Uterus (tissue), 4 donors: Measurements from ENCODE around the gene SMAD3. TPM values are rescaled to one million over a fixed set of nuclear protein-coding genes. Genes with fewer than 3 reads are reported as not detected.
A peak's percentile ranks its signal among the peaks of the same experiment; 100 is the strongest.

Experiments
- DNase-seq, 2 donors: peaks; one replicate each; pipeline ENCODE4 v3.0.0-alpha.2; 2019 to 2020
- H3K27ac ChIP-seq, 2 donors: fragments of 200-600 bp; sonication (generic); 1 replicate in 1 of 2; 2 replicates in 1 of 2; pipeline ENCODE4 v1.5.1; 2016 to 2018
- H3K27me3 ChIP-seq, 2 donors: fragments of 200-600 bp; sonication (generic); one replicate each; pipeline ENCODE4 v1.5.1; 2018 to 2019; ENCODE audit warnings: control low read depth in 1 of 2
- H3K36me3 ChIP-seq, 2 donors: fragments of 200-600 bp; sonication (generic); one replicate each; pipeline ENCODE4 v1.5.1; 2019; ENCODE audit warnings: control low read depth in 1 of 2
- H3K4me1 ChIP-seq, 2 donors: fragments of 200-600 bp; sonication (generic); one replicate each; pipeline ENCODE4 v1.5.1; 2018 to 2019; ENCODE audit warnings: control low read depth in 1 of 2
- H3K4me3 ChIP-seq, 2 donors: fragments of 200-600 bp; sonication (generic); 1 replicate in 1 of 2; 2 replicates in 1 of 2; pipeline ENCODE4 v1.5.1; 2018 to 2019; ENCODE audit warnings: mild to moderate bottlenecking in 1 of 2
- H3K9me3 ChIP-seq, 2 donors: fragments of 200-600 bp; sonication (generic); one replicate each; pipeline ENCODE4 v1.5.1; 2019; ENCODE audit warnings: control low read depth in 1 of 2
- POLR2A ChIP-seq, 2 donors: fragments of 450-650 bp; IDR thresholded peaks; one replicate each; pipeline ENCODE4 v1.6.1; 2016; ENCODE audit warnings: antibody characterized with exemption in 2 of 2, mild to moderate bottlenecking in 1 of 2, moderate library complexity in 1 of 2
- intact Hi-C: fragments of 100-400 bp; cut with DNase I; formaldehyde crosslinking; loops from one replicate; pipeline ENCODE4 v1.15.1; 2023; ENCODE audit warnings: low total_unique reads
- total RNA-seq, 4 donors: library from RNA; depleted of rRNA in 3 of 4; stranded (reverse); fragments of >200 nt in 3 of 4; gene quantifications; one replicate each; pipeline versions ENCODE4 v1.1.0 to v1.2.4, GENCODE V29; 2014 to 2023
- TF ChIP-seq, protein P1 (sequence below), 4 experiments: fragments of 200-600 bp in 2 of 4; fragments of 450-650 bp in 2 of 4; sonication (generic) in 2 of 4; IDR thresholded peaks; one replicate each; pipeline ENCODE4 v1.5.1; 2016 to 2019; ENCODE audit warnings: antibody characterized with exemption in 4 of 4, mild to moderate bottlenecking in 2 of 4, moderate library complexity in 1 of 4
- donor health status: DM: yes; HTN: yes; CAD: no.

The SMAD3 gene
- total RNA-seq, 4 donors from 2014 or later: 14.3 to 66.9 (median 32.3) TPM

DNA sequence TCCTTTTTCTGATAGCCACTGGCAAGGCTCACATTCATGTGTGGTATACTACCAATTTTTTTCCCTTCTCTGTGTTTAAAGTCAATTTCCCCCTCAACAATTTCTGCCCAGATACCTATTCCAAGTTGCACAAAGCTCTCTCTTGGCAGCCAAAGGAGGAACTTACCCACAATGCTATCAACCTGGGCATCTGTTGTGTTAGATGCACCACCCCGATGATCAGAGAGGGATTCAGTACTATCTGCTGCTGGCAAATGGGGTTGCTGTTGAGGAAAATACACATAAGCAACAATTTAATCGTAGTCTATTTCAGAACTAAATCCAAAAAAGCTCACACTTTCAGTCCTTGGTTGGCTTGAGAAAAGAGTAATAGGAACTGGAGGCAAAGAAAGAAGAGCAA, 143.0 kb downstream of the SMAD3 start:
- peak overlapping the region; percentile 12 to 33 for H3K27ac ChIP-seq
- no peaks in the 10 kb centered on the region for H3K27me3 ChIP-seq
- TF ChIP-seq, protein P1, sequence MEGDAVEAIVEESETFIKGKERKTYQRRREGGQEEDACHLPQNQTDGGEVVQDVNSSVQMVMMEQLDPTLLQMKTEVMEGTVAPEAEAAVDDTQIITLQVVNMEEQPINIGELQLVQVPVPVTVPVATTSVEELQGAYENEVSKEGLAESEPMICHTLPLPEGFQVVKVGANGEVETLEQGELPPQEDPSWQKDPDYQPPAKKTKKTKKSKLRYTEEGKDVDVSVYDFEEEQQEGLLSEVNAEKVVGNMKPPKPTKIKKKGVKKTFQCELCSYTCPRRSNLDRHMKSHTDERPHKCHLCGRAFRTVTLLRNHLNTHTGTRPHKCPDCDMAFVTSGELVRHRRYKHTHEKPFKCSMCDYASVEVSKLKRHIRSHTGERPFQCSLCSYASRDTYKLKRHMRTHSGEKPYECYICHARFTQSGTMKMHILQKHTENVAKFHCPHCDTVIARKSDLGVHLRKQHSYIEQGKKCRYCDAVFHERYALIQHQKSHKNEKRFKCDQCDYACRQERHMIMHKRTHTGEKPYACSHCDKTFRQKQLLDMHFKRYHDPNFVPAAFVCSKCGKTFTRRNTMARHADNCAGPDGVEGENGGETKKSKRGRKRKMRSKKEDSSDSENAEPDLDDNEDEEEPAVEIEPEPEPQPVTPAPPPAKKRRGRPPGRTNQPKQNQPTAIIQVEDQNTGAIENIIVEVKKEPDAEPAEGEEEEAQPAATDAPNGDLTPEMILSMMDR (IDR thresholded peaks at IDR 0.05): no peak
- no peak for TF ChIP-seq POLR2A (IDR thresholded peaks at IDR 0.05)
- H3K4me1 ChIP-seq: peaks cover 0 to 10% of the 10 kb centered on the region in 2 donors
- no peak for DNase-seq
- intact Hi-C loops: no loop called here
- no peaks in the 10 kb centered on the region for H3K9me3 ChIP-seq
- H3K36me3 ChIP-seq: no peaks in the 10 kb centered on the region
- H3K4me3 ChIP-seq: no peak overlapping the region

DNA sequence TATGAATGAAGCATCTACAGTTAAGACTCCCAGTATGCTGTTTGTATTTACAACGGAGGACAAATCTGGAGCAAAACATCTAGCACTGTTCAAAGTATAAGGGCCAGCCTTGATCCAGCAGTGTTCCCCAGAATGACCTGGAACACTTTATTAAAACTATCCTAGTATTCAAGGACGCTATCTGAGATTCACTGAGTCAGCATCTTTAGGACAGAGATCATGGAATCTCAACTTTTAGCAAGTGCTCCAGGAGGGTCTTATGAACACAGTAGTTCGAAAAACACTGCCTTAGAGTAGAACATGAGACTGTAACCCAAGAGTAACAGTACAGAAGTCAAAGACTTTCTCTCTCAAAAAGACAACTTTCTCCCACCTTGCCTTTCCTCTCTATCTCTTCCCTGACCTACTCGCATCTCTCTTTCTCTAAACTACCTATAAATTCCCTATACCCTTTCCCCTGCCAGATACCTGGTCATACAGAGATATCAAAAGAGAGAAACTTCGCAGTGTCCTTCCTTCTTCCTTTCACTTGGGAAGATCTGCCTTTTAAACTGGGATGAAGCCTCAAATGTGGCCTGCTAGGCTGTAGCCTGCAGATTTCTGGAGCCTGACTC, 145.3 kb downstream of the SMAD3 start:
- TF ChIP-seq POLR2A (IDR thresholded peaks at IDR 0.05): no peak
- TF ChIP-seq, protein P1 (IDR thresholded peaks at IDR 0.05): no peak
- DNase-seq: no peak
- Histone ChIP-seq H3K9me3 (no peaks in the 10 kb centered on the region), H3K27me3 (no peaks in the 10 kb centered on the region), H3K4me3 (no peak overlapping the region), H3K27ac (no peak overlapping the region), H3K4me1 (peaks cover 0 to 10% of the 10 kb centered on the region in 2 donors), H3K36me3 (no peaks in the 10 kb centered on the region)
- intact Hi-C loops: no loop called here

DNA sequence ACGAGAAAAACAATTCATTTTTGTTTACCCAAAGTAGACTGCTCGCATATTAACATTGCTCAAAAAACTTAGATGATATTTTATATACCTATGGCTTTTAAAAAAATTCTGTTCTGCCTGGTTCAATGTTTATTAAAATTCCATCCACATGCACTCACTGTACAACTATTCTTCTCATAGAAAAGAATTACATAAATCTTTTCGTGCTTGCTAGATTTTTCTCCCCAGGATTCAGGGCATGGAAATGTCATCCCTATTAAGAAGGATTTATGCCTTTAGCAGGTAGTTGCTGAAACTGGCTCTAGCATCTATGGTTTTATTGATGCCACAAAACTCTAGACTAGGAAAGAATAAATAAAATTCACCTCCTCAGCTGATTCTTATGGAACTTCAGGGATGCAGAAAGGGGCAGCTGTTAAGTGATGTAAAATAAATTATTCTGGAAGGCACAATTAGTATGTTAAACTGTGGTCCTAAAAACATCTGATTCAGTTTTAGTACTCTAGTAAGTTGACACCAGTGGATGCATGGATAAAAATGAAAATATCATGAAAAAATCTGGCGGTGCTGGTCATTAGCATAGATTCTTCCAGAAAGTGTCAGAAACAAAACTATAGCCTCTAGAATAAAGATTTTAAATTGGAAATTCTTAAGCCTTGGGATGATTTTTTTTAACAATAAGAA, 147.4 kb downstream of the SMAD3 start:
- no peak for TF ChIP-seq POLR2A (IDR thresholded peaks at IDR 0.05)
- TF ChIP-seq, protein P1 (IDR thresholded peaks at IDR 0.05): no peak
- Histone ChIP-seq H3K36me3 (no peaks in the 10 kb centered on the region), H3K4me3 (no peak overlapping the region), H3K27me3 (no peaks in the 10 kb centered on the region), H3K9me3 (no peaks in the 10 kb centered on the region), H3K27ac (no peak overlapping the region), H3K4me1 (peaks cover 0 to 3% of the 10 kb centered on the region in 2 donors)
- no peak for DNase-seq
- intact Hi-C loops: no loop called here

DNA sequence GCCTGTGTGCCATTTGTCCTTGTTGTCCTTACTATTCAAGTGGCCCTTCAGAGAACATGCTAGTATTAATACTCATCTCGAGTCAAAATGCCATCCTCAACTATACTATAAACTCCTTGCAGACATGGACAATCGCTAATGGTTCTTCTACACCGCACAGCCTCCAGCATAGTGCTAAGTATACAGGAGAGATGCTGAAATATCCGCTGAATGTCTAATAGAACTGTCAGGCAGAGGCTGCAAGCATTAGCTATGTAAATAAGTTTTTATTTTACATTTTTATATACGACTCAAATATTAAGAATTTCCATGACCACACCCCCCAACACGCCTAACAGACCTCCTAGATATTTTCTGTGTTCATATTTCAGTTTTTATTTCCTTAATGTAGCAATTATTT, 149.7 kb downstream of the SMAD3 start:
- TF ChIP-seq, protein P1 (IDR thresholded peaks at IDR 0.05): no peak
- TF ChIP-seq POLR2A (IDR thresholded peaks at IDR 0.05): no peak
- DNase-seq: no peak
- Histone ChIP-seq H3K9me3 (no peaks in the 10 kb centered on the region), H3K27ac (no peak overlapping the region), H3K27me3 (no peaks in the 10 kb centered on the region), H3K4me3 (no peak overlapping the region), H3K4me1 (no peaks in the 10 kb centered on the region), H3K36me3 (no peaks in the 10 kb centered on the region)
- intact Hi-C loops: no loop called here

DNA sequence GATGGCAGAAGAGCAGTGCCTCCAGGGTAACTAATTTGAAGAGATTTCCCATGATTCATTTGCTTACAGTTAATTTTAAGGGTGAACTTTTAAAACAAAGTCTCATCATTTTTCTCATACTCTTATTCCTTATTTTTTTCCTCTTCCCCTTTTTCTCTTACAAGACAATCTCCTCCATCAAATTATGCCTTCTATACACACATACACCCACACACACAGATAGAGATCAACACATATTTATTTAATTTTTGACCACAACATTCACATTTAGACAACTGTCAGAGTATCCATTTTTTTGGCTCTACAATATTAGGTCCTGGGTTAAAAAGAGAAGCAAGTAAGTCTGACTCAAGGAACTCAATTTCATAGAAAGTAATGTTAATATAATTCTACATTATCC, 151.5 kb downstream of the SMAD3 start:
- no peak overlapping the region for H3K4me3 ChIP-seq
- no peak overlapping the region for H3K27ac ChIP-seq
- H3K27me3 ChIP-seq: no peaks in the 10 kb centered on the region
- intact Hi-C loops: no loop called here
- no peak for DNase-seq
- H3K9me3 ChIP-seq: no peaks in the 10 kb centered on the region
- TF ChIP-seq POLR2A (IDR thresholded peaks at IDR 0.05): no peak
- TF ChIP-seq, protein P1 (IDR thresholded peaks at IDR 0.05): no peak
- H3K4me1 ChIP-seq: no peaks in the 10 kb centered on the region
- H3K36me3 ChIP-seq: no peaks in the 10 kb centered on the region
